Subcutaneous adipose tissue (tissue), 4 donors: Measurements from ENCODE around the gene CNST. TPM values are rescaled to one million over a fixed set of nuclear protein-coding genes. Genes with fewer than 3 reads are reported as not detected.

Source experiments
- total RNA-seq, 4 donors: library from RNA; depleted of rRNA; stranded (reverse); fragments of >200 nt; gene quantifications; one replicate each; pipeline ENCODE4 v1.1.0, GENCODE V29; 2016
- TF ChIP-seq, protein P1 (sequence below): fragments of 450-650 bp; IDR thresholded peaks from one replicate; pipeline ENCODE4 v1.5.1; 2016; ENCODE audit warnings: low read depth, mild to moderate bottlenecking, control low read depth, antibody characterized with exemption, moderate library complexity

CNST gene
- total RNA-seq, 4 donors from 2014 or later: 26.9 to 45.7 (median 30.9) TPM

DNA sequence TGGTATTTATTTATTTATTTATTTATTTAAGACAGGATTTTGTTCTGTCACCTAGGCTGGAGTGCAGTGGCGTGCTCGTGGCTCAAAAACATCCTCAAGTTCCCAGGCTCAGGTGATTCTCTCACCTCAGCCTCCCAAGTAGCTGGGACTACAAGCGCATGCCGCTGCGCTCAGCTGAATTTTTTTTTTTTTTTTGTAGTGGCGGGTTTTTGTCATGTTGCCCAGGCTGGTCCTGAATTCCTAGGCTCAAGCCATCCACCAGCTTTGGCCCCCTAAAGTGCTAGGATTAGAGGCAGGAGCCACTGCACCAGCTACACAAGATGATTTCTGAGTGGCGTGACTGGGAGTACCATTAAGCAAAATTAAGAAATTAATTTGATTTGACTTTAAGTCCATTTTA is 31.7 kb downstream of the CNST start:
- TF ChIP-seq, protein P1, sequence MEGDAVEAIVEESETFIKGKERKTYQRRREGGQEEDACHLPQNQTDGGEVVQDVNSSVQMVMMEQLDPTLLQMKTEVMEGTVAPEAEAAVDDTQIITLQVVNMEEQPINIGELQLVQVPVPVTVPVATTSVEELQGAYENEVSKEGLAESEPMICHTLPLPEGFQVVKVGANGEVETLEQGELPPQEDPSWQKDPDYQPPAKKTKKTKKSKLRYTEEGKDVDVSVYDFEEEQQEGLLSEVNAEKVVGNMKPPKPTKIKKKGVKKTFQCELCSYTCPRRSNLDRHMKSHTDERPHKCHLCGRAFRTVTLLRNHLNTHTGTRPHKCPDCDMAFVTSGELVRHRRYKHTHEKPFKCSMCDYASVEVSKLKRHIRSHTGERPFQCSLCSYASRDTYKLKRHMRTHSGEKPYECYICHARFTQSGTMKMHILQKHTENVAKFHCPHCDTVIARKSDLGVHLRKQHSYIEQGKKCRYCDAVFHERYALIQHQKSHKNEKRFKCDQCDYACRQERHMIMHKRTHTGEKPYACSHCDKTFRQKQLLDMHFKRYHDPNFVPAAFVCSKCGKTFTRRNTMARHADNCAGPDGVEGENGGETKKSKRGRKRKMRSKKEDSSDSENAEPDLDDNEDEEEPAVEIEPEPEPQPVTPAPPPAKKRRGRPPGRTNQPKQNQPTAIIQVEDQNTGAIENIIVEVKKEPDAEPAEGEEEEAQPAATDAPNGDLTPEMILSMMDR: no peak

DNA sequence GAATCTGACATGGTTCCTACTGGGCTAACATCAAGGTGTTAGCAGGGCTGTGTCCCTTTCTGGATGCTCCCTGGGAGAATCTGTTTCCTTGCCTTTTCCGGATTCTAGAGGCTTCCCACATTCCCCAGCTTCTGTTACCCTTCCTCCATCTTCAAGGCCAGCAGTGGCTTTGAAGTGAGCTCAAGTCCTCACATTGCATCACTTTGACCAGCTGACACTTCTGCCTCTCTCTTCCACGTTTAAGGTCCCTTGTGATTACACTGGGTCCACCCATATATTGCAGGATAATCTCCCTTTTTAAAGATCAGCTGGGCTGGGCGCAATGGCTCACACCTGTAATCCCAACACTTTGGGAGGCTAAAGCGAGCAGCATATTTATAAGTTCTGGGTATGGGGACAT is 33.1 kb downstream of the CNST start:
- TF ChIP-seq, protein P1: no peak

DNA sequence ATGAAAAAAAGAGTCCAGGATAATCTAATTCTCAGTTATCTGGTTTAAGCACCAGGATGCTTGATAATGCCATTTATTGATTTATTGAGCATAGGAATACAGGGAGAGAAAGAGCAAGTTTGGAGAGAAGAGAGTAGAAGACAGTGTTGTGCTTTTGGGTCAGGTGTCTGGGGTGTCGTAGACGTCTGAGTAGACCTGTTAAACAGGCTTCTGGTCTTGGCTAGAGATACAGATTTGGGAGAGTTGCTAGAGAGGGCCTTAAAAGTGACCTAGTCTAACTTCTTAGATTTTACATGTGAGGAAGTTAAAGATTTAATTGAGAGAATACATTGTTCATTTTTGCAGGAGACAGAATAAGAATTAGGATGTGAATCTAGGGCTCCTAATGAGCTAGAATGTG is 34.3 kb downstream of the CNST start:
- TF ChIP-seq, protein P1: no peak

DNA sequence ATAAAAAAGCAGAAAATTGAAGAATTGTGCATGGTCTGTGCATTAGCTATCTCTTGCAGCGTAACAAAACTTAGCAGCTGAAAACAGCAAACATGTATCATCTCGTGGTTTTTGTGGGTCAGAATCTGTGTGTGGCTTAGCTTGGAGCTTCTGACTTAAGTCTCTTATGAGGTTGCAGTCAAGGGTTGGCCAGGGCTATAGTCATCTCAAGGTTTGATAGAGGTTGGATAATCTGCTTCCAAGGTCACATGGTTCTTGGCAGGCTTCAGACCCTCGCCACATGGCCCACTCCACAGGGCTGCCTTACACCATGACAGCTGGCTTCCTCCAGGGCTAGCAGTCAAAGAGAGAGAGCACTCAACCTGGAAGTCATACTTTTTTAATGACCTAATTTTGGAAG is 35.9 kb downstream of the CNST start:
- TF ChIP-seq, protein P1: no peak

DNA sequence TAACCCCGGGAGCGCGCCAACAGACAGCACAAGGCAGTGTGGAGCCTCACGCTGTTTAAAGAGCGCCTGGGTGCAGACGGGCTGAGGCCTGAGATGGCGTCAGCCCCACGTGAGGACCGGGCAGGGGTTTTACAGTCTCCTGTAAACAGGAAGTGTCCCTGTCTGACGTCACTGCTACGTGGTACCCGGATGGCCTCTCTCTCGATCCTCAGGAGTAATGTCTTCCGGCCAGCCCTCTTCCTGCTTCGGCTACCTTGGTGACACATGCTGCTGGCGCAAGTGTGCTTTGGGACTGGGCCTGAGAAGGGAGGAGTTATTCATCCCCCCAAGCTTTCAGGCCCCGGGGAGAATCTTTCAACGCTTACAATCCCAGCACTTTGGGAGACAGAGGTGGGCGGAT is 41.2 kb downstream of the CNST start:
- TF ChIP-seq, protein P1: no peak

DNA sequence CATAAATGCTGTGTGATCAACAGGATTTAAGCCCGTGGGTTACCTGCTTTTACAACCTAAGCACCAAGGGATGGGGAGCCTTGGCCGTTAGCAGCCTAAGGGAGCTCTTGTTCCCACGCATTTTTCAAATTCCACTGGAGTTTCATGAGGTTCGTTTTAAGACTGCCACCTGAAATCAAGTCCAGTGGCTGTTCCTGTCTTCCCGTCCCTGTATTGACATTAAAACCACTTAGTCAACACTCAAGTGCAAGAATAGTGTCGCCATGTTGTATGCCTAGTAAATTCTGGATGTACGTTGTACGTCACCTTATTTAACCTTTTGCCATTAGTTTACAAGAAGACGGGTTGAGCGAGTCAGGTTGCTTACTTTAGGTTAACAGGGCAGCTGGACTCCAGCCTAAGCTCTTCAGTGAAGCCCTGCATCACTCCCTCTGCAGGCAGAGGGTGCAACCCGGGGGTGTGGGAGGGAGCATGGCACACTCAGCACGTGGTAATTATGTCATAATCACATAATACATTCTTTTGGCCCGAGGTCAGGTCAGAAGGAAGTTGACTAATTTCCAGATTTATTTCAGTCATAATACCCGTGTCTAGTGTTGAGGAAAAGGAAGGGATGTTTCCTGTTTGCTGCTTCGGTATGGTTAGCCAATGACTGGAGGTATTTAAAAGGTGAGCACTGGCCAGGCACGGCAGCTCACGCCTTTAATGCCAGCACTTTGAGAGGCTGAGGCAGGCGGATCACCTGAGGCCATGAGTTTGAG is 42.5 kb downstream of the CNST start:
- TF ChIP-seq, protein P1: no peak

DNA sequence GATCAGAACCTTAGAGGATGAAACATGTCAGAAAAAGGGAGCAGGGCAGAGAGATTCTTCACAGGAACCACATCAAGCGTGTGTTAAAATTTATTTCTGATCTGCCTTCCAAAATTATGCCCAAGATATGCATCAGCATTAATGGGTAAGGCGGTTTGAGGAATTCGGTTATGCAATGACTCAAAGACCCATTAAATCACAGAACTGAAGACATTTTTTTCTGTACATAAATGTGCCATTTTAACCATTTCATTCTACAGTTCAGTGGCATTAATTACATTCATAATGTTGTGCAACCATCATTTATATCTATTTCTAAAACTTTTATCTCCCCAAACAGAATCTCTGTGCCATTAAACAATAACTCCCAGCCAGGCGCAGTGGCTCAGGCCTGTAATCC is 43.4 kb downstream of the CNST start:
- TF ChIP-seq, protein P1: no peak
